Measurements from ENCODE around the gene OTOG. TPM values are rescaled to one million over a fixed set of nuclear protein-coding genes. Genes with fewer than 3 reads are reported as not detected.

OTOG gene
- total RNA-seq, 4 donors from 2014 or later = not detected

DNA sequence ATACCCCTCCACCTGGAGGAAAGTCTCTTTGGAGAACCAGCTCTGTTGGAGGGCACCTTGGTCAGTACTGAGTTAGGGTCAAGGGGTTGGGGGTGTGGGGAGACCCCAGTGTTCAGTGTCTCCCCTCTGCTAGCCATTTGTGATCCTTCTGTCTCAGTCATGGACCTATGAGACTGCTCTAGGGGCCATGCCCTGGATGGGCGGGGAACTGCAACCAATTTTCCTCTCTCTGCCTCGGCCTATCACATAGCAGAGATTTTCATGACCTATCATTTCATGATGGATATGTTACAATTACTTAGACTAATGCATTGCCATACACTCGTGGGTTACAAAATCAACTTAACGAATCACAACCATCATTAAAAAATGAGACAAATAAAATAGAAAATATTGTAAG, 7.4 kb downstream of the OTOG start:
- TF ChIP-seq, protein P1, sequence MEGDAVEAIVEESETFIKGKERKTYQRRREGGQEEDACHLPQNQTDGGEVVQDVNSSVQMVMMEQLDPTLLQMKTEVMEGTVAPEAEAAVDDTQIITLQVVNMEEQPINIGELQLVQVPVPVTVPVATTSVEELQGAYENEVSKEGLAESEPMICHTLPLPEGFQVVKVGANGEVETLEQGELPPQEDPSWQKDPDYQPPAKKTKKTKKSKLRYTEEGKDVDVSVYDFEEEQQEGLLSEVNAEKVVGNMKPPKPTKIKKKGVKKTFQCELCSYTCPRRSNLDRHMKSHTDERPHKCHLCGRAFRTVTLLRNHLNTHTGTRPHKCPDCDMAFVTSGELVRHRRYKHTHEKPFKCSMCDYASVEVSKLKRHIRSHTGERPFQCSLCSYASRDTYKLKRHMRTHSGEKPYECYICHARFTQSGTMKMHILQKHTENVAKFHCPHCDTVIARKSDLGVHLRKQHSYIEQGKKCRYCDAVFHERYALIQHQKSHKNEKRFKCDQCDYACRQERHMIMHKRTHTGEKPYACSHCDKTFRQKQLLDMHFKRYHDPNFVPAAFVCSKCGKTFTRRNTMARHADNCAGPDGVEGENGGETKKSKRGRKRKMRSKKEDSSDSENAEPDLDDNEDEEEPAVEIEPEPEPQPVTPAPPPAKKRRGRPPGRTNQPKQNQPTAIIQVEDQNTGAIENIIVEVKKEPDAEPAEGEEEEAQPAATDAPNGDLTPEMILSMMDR (IDR thresholded peaks at IDR 0.05; ENCODE audit: low read depth) = no peak

DNA sequence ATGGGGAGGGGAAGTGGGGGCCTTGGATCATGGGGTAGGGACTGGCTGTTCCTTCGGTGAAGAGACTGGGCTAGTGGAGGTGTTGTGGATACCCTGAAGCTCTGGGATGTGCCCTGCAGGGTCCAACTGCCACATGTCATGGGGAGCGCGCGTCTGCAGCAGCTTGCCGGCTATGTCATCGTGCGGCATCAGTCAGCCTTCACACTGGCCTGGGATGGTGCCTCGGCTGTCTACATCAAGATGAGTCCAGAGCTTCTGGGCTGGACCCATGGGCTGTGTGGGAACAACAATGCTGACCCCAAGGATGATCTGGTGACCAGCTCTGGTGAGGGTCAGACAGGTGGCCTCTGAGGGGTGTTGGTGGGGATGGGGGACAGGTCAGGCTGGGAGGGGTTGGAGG, 9.9 kb downstream of the OTOG start:
- TF ChIP-seq, protein P1 (IDR thresholded peaks at IDR 0.05; ENCODE audit: low read depth) = no peak

DNA sequence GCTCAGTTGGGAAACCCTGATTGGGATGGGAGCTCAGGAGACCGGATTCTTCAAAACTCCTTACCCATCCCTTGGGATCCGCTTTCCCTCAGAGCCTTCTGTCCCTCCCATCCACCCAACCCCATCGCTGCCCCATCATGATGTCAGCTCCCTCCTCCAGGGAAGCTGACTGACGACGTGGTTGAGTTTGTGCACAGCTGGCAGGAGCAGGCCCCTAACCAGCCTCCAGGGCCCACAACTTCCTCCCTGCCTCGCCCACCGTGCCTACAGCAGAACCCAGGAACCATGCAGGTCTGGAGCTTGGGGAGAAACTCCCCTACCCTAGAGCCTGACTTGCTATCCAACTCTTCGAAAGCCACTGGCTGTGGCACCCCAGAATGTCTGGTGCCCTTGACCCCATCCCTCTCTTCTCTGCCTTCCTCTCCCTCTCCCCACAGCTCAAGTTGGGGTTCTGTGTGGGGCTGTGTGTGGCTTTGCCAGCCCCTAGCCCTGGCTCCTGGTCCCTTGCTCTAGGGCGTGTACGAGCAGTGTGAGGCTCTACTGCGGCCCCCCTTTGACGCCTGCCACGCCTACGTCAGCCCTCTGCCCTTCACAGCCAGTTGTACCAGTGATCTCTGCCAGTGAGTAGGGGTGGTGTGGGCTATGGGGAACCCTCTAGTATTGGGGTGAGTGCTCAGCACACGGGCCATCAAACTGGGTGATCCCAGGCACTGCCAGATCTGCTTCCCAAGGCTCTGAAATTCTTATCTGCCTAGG, 11.1 kb downstream of the OTOG start:
- TF ChIP-seq, protein P1 (IDR thresholded peaks at IDR 0.05; ENCODE audit: low read depth) = no peak

DNA sequence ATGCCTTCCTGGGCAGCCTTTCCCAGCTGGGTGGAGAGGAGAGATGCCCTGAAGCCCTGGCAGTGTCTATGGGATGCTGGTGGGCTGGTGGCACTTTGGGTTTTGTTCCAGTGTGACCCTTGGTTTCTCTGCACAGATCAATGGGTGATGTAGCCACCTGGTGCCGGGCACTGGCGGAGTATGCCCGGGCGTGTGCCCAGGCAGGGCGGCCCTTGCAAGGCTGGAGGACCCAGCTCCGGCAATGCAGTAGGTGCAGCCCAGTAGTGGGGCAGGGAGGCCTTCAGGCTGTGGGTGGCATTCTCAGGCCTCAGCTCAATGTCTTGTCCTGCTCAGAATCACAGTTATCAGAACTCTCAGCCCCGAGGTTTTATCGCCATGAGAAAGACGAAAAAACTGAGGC, 11.9 kb downstream of the OTOG start:
- TF ChIP-seq, protein P1 (IDR thresholded peaks at IDR 0.05; ENCODE audit: low read depth) = no peak

DNA sequence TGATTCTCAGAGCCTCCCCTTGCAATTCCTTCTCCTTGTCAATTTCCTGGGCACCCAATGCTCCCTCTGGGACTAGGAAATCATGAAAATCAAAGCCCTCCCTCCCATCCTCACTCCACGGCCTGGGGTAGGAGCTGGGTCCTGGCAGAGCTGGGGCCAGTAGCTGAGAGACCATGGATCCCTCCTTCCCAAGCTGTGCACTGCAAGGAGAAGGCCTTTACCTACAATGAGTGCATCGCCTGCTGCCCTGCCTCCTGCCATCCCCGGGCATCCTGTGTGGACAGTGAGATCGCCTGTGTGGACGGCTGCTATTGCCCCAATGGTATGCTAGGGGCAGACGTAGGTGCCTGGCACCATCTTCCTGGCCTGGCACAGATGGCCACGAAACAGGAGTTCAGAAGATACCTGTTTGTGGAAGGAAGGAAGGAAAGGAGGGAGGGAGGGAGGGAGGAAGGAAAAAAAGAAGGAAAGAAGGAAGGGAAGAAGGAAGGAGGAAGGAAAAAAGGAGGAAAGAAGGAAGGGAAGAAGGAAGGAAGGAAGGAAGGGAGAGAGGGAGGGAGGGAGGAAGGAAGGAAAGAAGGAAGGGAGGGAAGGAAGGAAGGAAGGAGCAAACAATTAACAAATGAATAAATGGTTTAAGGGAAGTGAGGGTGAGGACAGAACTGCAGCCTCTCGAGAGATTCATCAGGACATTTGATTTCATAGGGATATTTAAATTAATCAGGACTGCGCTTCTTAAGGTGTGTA, 12.5 kb downstream of the OTOG start:
- TF ChIP-seq, protein P1 (IDR thresholded peaks at IDR 0.05; ENCODE audit: low read depth) = no peak

DNA sequence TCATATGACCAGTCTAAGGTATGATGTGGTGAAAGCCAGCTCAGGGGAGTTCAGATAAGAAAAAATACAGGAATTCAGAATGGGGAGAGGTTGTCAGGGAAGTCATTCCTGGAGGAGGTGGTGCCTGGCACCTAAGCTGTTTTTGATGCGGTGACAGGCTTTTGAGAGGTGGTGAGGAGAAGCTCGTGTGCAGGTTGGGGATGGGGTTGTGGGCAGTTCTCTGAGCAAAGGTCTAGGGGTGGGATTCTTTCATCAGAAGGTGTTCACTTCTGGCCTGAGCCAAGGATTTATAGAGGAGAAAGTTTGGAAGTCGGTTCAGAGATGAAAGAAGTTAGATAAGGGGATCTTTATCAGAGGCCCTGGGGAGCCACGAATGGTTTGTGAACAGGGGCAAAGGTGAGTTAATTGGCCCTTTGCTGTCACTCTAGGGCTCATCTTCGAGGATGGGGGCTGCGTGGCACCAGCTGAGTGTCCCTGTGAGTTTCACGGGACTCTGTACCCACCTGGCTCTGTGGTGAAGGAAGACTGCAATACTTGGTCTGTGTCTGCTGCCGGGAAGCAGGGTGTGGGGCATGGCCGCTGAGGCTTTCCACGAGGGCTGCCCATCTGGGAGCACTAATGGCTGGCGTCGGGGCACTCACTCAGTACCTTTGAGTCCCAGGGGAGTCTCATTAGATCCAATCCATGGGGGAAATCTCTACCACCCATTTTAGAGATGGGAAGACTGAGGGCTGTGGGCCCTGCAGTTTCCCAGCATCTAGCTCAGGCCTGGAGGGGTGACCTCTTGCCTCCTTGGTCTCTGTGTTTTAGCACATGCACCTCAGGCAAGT, 13.4 kb downstream of the OTOG start:
- TF ChIP-seq, protein P1 (IDR thresholded peaks at IDR 0.05; ENCODE audit: low read depth) = no peak

DNA sequence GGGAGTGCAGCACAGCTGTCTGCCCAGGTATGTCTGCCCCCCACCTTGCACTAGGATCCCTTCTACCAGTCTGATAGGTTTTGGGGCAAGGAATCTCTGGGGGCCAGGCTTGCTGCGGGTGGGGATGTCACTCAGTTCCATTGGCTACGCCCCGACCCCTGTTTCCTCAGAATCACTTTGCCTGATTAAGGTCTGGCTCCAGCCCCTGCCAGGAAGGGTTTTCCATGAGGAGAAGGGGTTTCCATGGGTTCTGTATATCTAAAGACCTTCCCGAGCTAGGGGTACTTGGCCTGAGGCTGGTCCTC, 14.0 kb downstream of the OTOG start:
- TF ChIP-seq, protein P1 (IDR thresholded peaks at IDR 0.05; ENCODE audit: low read depth) = no peak

All from subcutaneous adipose tissue (tissue), 4 donors.